IPS DF 19.7 (cell line): ENCODE data around the gene SLC6A6.

ENCODE experiments used
- DNase-seq: peaks from one replicate; pipeline ENCODE4 v3.0.0-alpha.2; 2013; ENCODE audit warnings: low read depth, low spot score

SLC6A6 gene

DNA sequence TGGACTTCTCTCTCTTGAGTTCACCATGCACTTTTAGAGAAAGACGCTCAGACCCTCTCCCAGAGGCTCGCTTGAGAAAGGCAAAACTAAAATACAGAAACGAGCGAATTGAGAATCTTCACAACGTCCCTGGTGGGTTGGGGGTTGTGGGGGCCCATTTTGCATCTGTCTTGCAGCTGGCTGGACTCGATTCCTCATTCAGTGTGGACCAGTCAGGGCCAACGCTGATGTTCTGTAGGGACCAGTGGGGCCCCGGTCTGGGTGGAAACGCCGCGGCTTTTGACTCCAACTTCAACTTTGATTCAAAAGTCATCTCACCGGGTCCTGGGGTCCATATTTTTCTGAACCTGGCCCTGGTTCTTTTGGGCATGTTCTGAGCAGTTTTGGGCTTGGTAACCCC lies 68.1 kb downstream of the SLC6A6 start:
- DNase-seq, result no peak

- no peak for DNase-seq
Measured at GRCh38 chr3:14471016-14471415, 68.6 kb downstream of the SLC6A6 start.

- no peak for DNase-seq
Measured at GRCh38 chr3:14471690-14472089, 69.3 kb downstream of the SLC6A6 start.

- no peak for DNase-seq
Measured at GRCh38 chr3:14472471-14473351, 70.3 kb downstream of the SLC6A6 start.

DNA sequence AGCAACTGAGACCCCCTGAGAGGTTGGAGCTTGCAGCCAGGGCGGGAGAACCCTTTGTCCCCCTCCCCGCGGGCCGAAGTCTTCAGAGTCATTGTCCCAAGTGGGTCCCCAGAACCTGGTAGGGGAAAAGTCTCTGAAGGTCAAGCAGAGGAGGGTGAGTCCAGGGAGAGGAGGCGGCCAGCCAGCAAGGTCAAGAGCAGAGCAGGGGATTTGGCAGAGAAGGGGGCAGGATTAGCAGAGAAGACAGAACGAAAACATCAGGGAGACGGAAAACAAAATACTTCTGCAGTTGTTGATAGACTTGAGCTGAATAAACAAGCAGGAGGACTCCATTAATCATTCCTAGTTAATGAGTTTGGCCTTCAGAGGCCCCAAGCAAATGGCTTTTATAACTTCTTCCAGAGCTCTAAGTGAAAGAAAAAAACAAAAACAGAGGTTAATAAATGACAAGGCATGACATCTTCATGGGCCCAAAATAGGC lies 71.0 kb downstream of the SLC6A6 start:
- no peak for DNase-seq

DNA sequence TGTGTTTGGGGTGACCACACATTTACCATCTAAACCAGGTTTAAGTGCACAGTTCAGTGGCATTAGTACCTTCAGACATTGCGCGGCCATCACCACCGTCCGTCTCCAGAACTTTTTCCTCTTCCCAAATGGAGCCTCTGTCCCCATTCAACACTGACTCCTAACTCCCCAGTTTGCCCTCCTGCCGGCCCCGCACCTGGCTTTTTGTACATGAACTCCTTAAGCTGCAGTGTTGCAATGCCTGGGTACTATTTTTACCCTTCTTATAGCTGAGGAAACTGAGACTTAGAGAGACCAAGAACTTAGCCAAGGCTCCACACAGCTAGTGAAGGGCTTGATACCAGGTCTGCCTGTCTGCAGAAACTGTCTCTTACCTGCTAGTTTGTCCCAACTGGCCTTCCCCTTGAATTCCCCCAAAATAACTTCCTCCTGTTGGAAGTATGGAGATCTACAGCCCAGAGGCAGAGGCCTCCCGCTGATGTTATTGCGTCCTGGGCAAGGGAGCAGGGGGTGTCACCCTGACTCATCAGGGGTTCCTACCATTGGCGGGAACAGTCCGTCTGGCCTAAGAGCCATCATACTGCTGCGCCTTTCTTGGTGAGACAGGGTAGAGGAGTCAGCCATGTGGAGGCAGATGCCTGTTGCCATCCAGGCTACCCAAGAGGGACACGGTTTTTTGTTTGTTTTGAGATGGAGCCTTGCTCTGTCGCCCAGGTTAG lies 72.1 kb downstream of the SLC6A6 start:
- DNase-seq, result no peak

DNA sequence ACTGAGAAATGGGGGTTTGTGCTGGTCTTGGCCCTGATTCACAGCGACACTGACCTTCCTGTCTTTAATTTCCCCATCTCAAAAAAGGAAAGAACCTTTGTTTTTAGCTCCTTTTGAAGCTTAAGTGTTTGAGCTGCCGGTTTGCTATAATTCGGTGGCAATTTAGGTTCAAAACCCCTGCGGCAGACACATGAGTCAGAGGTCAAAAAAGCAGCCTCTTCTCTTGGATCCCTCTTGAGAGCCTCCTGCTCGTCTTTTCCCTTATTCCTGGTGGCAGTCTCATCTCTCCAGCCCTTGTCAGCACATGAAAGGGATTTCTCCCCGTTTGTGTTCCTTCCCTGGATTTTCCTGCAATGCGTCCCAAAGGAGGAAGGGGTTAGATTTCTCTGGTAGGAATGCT lies 73.2 kb downstream of the SLC6A6 start:
- DNase-seq, result no peak

DNA sequence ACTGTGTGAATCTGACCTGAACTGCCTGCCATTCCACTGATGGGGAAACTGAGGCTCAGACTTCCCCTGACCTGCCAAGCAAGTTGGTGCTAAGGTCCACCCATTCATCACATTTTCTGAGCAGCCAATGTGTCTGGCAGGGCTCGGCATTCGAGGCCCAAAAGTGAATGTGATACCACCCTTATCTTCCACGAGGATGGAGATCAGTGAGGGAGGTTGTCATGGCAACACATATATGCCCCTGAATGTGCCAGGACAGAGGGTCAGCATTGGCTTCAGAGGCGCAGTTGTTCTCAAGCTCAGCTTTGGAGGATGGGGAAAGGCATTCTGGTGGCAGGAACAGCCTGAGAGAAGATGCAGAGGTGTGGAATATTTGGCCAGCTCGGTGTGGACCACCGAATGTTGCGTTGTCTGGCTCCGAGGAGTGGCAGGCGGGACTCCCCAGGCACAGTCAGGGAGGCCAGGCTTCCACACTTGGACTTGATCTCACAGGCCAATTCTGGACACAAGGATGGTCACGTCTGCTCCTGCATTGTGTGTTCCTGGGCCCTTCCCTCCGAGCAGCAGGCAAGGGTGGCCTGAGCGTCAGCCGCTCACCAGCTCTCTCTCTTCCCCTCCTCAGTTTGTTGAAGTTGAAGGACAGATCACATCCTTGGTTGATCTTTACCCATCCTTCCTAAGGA lies 74.3 kb downstream of the SLC6A6 start:
- no peak for DNase-seq

- DNase-seq, result no peak
Measured at GRCh38 chr3:14477311-14477935, 75.0 kb downstream of the SLC6A6 start.

GRCh38 chr3:14478956-14479550 lies 76.6 kb downstream of the SLC6A6 start:
- DNase-seq, result no peak

DNA sequence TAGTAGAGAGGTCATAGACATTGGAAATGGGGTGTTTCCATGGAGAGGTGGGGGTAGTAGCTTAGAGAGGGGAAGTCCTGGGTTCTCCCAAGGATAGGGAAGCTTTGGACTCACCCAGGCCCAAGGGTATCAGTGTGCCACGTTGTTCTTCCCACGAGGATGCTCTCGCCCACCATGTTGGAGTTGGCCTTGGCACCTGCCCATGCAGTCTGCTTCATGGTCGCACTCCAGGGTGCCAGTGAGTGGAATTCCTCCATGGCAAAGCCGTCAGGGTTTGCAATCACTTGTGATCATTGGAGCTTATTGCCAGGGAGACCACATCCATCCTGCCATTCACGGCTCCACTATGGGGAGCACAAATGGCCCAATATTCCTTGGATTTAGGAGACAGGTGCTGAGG lies 77.2 kb downstream of the SLC6A6 start:
- no peak for DNase-seq

DNA sequence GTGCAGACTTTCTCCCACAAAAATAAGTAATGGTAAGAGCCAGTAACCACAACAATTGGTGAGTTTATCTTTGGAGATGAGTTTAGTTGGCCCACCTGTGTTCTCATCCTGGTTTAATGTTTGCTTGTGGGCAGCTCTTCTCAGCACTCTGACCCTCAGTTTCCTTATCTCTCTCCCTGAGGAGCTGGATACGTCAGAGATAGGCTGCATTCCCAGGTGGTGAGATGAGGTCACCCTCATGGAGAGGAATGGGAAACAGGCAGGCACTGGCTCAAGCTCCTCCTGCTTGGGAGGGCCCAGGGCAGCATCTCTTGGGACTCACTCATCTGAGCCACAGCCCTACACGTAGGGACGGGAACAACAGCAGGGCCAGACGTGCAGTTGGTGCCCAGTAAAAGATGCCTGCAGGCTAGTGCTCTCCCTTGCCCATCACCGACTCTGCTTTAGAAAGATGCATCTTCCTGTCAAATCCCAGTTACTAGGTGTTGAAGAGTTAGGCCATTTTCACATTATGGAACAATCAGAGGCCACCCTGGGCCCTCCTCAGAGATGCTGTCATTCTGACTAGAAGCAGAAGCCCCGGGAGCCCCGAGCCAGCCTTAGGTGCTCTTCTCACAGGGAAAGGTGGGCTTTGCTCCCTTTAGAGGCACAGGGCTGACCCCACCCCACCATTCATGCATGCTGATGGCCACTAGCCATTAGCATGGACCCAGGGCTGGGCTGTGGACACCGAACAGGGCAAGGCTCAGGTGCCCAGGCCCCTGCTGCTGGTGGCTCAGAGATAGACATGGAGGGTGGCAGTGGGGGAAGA lies 78.0 kb downstream of the SLC6A6 start:
- no peak for DNase-seq

GRCh38 chr3:14481018-14481645 lies 78.7 kb downstream of the SLC6A6 start:
- no peak for DNase-seq

DNA sequence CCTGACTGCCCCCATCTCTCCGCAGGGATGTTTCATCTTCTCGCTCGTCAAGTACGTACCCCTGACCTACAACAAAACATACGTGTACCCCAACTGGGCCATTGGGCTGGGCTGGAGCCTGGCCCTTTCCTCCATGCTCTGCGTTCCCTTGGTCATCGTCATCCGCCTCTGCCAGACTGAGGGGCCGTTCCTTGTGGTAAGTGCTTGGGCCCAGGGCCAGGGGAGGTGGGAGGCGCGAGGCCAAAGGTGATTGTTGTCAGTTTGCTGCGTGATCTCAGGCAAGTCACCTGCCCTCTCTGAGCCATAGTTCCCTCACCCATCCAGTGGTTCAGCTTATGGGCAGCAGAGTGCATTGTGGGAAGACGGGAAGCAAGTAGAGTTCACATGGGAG lies 79.2 kb downstream of the SLC6A6 start:
- no peak for DNase-seq

GRCh38 chr3:14482271-14482721 lies 79.9 kb downstream of the SLC6A6 start:
- no peak for DNase-seq

GRCh38 chr3:14483286-14483685 lies 80.9 kb downstream of the SLC6A6 start:
- no peak for DNase-seq

DNA sequence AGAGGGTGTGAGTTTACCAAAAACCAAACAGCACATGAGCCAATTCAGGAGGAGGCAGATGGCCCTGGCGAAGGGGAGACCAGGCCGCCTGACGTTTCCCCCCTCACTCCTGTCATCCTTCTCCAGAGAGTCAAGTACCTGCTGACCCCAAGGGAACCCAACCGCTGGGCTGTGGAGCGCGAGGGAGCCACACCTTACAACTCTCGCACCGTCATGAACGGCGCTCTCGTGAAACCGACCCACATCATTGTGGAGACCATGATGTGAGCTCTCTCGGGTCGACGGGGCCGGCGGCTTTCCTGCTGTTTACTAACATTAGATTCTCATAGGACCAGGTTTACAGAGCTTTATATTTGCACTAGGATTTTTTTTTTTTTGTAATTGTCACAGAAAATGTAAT lies 82.3 kb downstream of the SLC6A6 start:
- no peak for DNase-seq

GRCh38 chr3:14485981-14486380 lies 83.6 kb downstream of the SLC6A6 start:
- DNase-seq, result no peak

- DNase-seq, result no peak
Measured at GRCh38 chr3:14486460-14486859, 84.1 kb downstream of the SLC6A6 start.

GRCh38 chr3:14487086-14487485 lies 84.7 kb downstream of the SLC6A6 start:
- no peak for DNase-seq
